Esophagus (tissue), 2 donors: ENCODE measurements around the gene GPR137. TPM values are rescaled to one million over a fixed set of nuclear protein-coding genes. Genes with fewer than 3 reads are reported as not detected.
"Not testable (repeated sequence)": the region's sequence is repeated elsewhere in the genome, so short reads cannot be mapped to it uniquely, and the experiment has no call there.

Source experiments
- H3K27ac ChIP-seq, 2 donors: one replicate each; pipeline ENCODE4 v1.5.1; 2013; ENCODE audit warnings: low read depth in 2 of 2, mild to moderate bottlenecking in 2 of 2, inconsistent platforms in 1 of 2, low read length in 1 of 2, moderate library complexity in 1 of 2
- H3K27me3 ChIP-seq, 2 donors: one replicate each; pipeline ENCODE4 v1.6.1; 2013; ENCODE audit warnings: low read length in 2 of 2, control low read depth in 1 of 2, mild to moderate bottlenecking in 1 of 2; ENCODE audit not compliant: insufficient read depth in 2 of 2, control insufficient read depth in 1 of 2
- H3K36me3 ChIP-seq, 2 donors: one replicate each; pipeline ENCODE4 v1.6.1; 2013; ENCODE audit warnings: low read length in 1 of 2; ENCODE audit not compliant: control insufficient read depth in 2 of 2, insufficient read depth in 2 of 2
- H3K4me1 ChIP-seq, 2 donors: one replicate each; pipeline ENCODE4 v1.6.1; 2013; ENCODE audit warnings: low read length in 1 of 2; ENCODE audit not compliant: control insufficient read depth in 2 of 2, insufficient read depth in 2 of 2
- H3K4me3 ChIP-seq, 2 donors: one replicate each; pipeline ENCODE4 v1.5.1; 2013; ENCODE audit warnings: low read length in 2 of 2, mild to moderate bottlenecking in 2 of 2, low read depth in 1 of 2, moderate library complexity in 1 of 2
- H3K9me3 ChIP-seq, 2 donors: one replicate each; pipeline ENCODE4 v1.6.1; 2013; ENCODE audit warnings: mild to moderate bottlenecking in 2 of 2, low read depth in 1 of 2, low read length in 1 of 2, moderate library complexity in 1 of 2; ENCODE audit not compliant: control insufficient read depth in 2 of 2, insufficient read depth in 1 of 2
- WGBS, 2 donors: extraction: QIAGEN DNeasy Blood & Tissue Kit; methylation state at CpG; one replicate each; pipeline ENCODE4 v1.1.7; 2013; 5-methylcytosine and 5-hydroxymethylcytosine counted together
- polyA plus RNA-seq, 2 donors: library from polyadenylated mRNA; stranded (reverse); fragments of 200-250 nt; gene quantifications; one replicate each; pipeline ENCODE4 v1.2.3, GENCODE V29; 2013
- donor health status: healthy with polysubstance abuse.
- donor health status: Bipolar disorder and iron deficiency.

Gene GPR137
- polyA plus RNA-seq, 2 donors, result 18.6 to 22.7 TPM

- Histone ChIP-seq H3K4me1 (peaks cover 8 to 19% of the 10 kb centered on the region in 2 donors), H3K27ac (peak overlapping the region; percentile 98 to 100), H3K27me3 (no peaks in the 10 kb centered on the region), H3K36me3 (peaks cover 0 to 13% of the 10 kb centered on the region in 2 donors), H3K9me3 (no peaks in the 10 kb centered on the region), H3K4me3 (peak overlapping the region in 1 of 2 donors; percentile 63)
- WGBS, 2 donors, result 65 to 72% methylated on average over 8 of the region's 8 CpGs
These were observed 42.3 kb upstream of the GPR137 start for GRCh38 chr11:64243236-64243854.

- WGBS, 2 donors, result 45 to 63% methylated on average over 5 of the region's 5 CpGs
- no peaks in the 10 kb centered on the region for H3K27me3 ChIP-seq
- no peak overlapping the region for H3K4me3 ChIP-seq
- H3K4me1 ChIP-seq, result peaks cover 8 to 19% of the 10 kb centered on the region in 2 donors
- H3K27ac ChIP-seq, result peak overlapping the region in 1 of 2 donors; percentile 37
- H3K36me3 ChIP-seq, result peaks cover 0 to 13% of the 10 kb centered on the region in 2 donors
- H3K9me3 ChIP-seq, result no peaks in the 10 kb centered on the region
These were observed 41.5 kb upstream of the GPR137 start for GRCh38 chr11:64244107-64244506.

- peak overlapping the region; percentile 69 to 78 for H3K4me3 ChIP-seq
- WGBS, 2 donors, result 11 to 30% methylated on average over 6 of the region's 6 CpGs
- peak overlapping the region; percentile 93 to 97 for H3K27ac ChIP-seq
- H3K4me1 ChIP-seq, result peaks cover 4 to 15% of the 10 kb centered on the region in 2 donors
- H3K9me3 ChIP-seq, result no peaks in the 10 kb centered on the region
- H3K27me3 ChIP-seq, result no peaks in the 10 kb centered on the region
- H3K36me3 ChIP-seq, result peaks cover 0 to 13% of the 10 kb centered on the region in 2 donors
These were observed 40.7 kb upstream of the GPR137 start for GRCh38 chr11:64244966-64245365.

- peaks cover 5 to 12% of the 10 kb centered on the region in 2 donors for H3K4me1 ChIP-seq
- WGBS, 2 donors, result 2 to 5% methylated on average over 6 of the region's 6 CpGs
- peak overlapping the region; percentile 69 to 78 for H3K4me3 ChIP-seq
- no peaks in the 10 kb centered on the region for H3K27me3 ChIP-seq
- H3K27ac ChIP-seq, result peak overlapping the region; percentile 93 to 97
- peaks cover 0 to 13% of the 10 kb centered on the region in 2 donors for H3K36me3 ChIP-seq
- no peaks in the 10 kb centered on the region for H3K9me3 ChIP-seq
These were observed 40.2 kb upstream of the GPR137 start for GRCh38 chr11:64245401-64245796.

- peaks cover 10 to 16% of the 10 kb centered on the region in 2 donors for H3K4me1 ChIP-seq
- peak overlapping the region; percentile 93 to 97 for H3K27ac ChIP-seq
- no peaks in the 10 kb centered on the region for H3K9me3 ChIP-seq
- WGBS, 2 donors, result 1% methylated on average over 37 to 46 of the region's 46 CpGs
- peak overlapping the region; percentile 69 to 78 for H3K4me3 ChIP-seq
- peaks cover 0 to 13% of the 10 kb centered on the region in 2 donors for H3K36me3 ChIP-seq
- H3K27me3 ChIP-seq, result no peaks in the 10 kb centered on the region
These were observed 39.6 kb upstream of the GPR137 start for GRCh38 chr11:64245797-64246620.

- Histone ChIP-seq H3K4me1 (peaks cover 10 to 18% of the 10 kb centered on the region in 2 donors), H3K36me3 (peaks cover 0 to 13% of the 10 kb centered on the region in 2 donors), H3K27ac (peak overlapping the region; percentile 93 to 97), H3K4me3 (peak overlapping the region; percentile 69 to 78)
- not testable (repeated sequence) for H3K27me3 ChIP-seq, H3K9me3 ChIP-seq
- WGBS, 2 donors, result 0 to 3% methylated on average over 8 to 43 of the region's 43 CpGs
These were observed 39.1 kb upstream of the GPR137 start for GRCh38 chr11:64246621-64246870.

GRCh38 chr11:64246871-64247728 lies 38.5 kb upstream of the GPR137 start, which contains the start of gene PPP1R14B:
TSS of gene PPP1R14B (minus strand) at chr11:64246943. CDS start at chr11:64246673, 270 bp downstream.
- Histone ChIP-seq H3K4me1 (peaks cover 10 to 20% of the 10 kb centered on the region in 2 donors), H3K27ac (peak within 1 kb of the TSS; percentile 97 to 98)

GRCh38 chr11:64247729-64248531 lies 37.7 kb upstream of the GPR137 start:
- no peaks in the 10 kb centered on the region for H3K9me3 ChIP-seq
- no peaks in the 10 kb centered on the region for H3K27me3 ChIP-seq
- H3K36me3 ChIP-seq, result peaks cover 0 to 11% of the 10 kb centered on the region in 2 donors
- H3K27ac ChIP-seq, result peak overlapping the region; percentile 97 to 98
- H3K4me3 ChIP-seq, result peak overlapping the region; percentile 51 to 69
- peaks cover 10 to 17% of the 10 kb centered on the region in 2 donors for H3K4me1 ChIP-seq
- 36 to 47% methylated on average over 29 to 31 of the region's 31 CpGs for WGBS, 2 donors

More at GRCh38 chr11:64246871-64247728, 38.5 kb upstream of the GPR137 start, which contains the start of gene PPP1R14B:
- WGBS, 2 donors, result 1 to 3% methylated on average over 57 to 74 of the region's 74 CpGs
- H3K9me3 ChIP-seq, result no peaks in the 10 kb centered on the region
- no peaks in the 10 kb centered on the region for H3K27me3 ChIP-seq
- H3K36me3 ChIP-seq, result peaks cover 0 to 13% of the 10 kb centered on the region in 2 donors
- H3K4me3 ChIP-seq, result peak within 1 kb of the TSS; percentile 69 to 78
